ENCODE results near the gene CXCL9.
"Not testable (repeated sequence)": the region's sequence is repeated elsewhere in the genome, so short reads cannot be mapped to it uniquely, and the experiment has no call there.

CXCL9 gene

GRCh38 chr4:75962072-75962471 is 45.2 kb downstream of the CXCL9 start:
- DNase-seq (ENCODE audit: low read depth in 2 of 2, low spot score in 1 of 2), result not testable (repeated sequence)

DNA sequence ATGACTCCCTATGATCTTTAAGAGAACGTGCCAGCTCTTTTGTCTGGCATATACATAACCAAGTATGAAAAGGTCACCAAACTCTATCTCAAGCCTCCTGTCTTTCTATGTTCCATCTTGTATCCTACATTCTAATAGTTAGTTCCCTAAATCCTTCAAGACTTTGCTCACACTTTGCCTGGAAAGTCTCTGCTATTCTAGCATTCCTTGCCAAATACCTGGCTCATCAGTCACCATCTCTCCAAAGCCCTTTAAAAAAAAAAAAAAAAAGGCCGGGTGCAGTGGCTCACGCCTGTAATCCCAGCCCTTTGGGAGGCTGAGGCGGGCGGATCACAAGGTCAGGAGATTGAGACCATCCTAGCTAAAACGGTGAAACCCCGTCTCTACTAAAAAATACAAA is 48.8 kb downstream of the CXCL9 start:
- DNase-seq (ENCODE audit: low read depth in 2 of 2, low spot score in 1 of 2), result not testable (repeated sequence)

GRCh38 chr4:75954811-75955210 is 52.5 kb downstream of the CXCL9 start:
- not testable (repeated sequence) for DNase-seq (ENCODE audit: low read depth in 2 of 2, low spot score in 1 of 2)

DNA sequence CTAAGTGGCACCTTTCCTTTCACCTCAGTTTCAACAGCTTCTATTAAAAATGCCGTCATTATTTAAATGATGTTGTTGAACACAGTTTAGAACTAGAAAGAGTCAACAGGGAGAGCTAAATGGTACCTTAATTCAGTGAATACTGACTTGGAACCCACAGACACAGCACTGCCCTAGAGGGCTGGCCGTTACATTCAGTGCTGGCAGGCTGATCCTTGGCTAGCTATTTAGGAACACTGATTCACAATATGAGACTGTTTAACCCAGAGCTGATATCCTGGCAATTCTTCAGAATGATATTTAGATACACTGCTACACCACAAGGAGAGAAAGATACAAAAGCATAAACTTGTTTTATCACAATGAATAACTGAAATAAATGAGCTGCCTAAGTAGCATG is 53.8 kb downstream of the CXCL9 start:
- DNase-seq (ENCODE audit: low read depth in 2 of 2, low spot score in 1 of 2), result no peak

Measured in stimulated activated CD8-positive, alpha-beta memory T cell treated with anti-CD3 and anti-CD28 coated beads, Interleukin-4, amount 100 ng/mL, for 1 hour (primary cell).